ENCODE results near the gene NEDD4. TPM values are rescaled to one million over a fixed set of nuclear protein-coding genes. Genes with fewer than 3 reads are reported as not detected.

The NEDD4 gene
- total RNA-seq, 2 experiments from 2014 or later: 2.6 to 2.7 TPM

DNA sequence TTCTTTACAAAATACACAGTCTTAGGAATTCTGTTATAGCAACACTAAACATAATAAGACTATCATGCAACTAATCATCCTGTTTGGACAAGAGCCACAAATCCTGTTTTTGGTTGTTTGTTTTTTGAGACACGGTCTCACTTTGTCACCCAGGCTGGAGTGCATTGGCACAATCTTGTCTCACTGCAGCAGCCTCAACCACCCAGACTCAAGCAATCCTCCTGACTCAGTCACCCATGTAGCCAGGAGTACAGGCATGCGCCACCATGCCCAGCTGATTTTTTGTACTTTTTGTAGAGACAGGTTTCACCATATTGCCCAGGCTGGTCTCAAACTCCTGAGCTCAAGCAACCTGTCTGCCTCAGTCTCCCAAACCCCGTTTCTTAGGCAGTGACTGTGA lies 28.3 kb downstream of the NEDD4 start:
- Mint-ChIP-seq H3K9me3 (no peaks in the 10 kb centered on the region), H3K4me1 (ENCODE audit: low read depth) (no peaks in the 10 kb centered on the region), H3K27ac (no peak overlapping the region), H3K27me3 (no peaks in the 10 kb centered on the region), H3K4me3 (no peak overlapping the region), H3K36me3 (ENCODE audit: low read depth) (peaks cover 7% of the 10 kb centered on the region)
- DNase-seq (no peak), ATAC-seq (ENCODE audit: poor library complexity) (no peak)
- Histone ChIP-seq H3K4me3 (ENCODE audit: low read length) (no peak overlapping the region), H3K9me3 (ENCODE audit: control insufficient read depth in 1 of 2, insufficient read depth in 1 of 2, low read length in 2 of 2) (no peaks in the 10 kb centered on the region), H3K4me1 (ENCODE audit: insufficient read depth, low read length) (no peaks in the 10 kb centered on the region), H3K27ac (ENCODE audit: low read depth in 1 of 2, low read length in 2 of 2) (no peak overlapping the region), H3K27me3 (ENCODE audit: control insufficient read depth in 1 of 2, insufficient read depth in 2 of 2, low read length in 2 of 2) (no peaks in the 10 kb centered on the region), H3K36me3 (ENCODE audit: insufficient read depth, low read length) (no peaks in the 10 kb centered on the region)
- CTCF ChIA-PET: no interaction called here
- TF ChIP-seq, protein P1, sequence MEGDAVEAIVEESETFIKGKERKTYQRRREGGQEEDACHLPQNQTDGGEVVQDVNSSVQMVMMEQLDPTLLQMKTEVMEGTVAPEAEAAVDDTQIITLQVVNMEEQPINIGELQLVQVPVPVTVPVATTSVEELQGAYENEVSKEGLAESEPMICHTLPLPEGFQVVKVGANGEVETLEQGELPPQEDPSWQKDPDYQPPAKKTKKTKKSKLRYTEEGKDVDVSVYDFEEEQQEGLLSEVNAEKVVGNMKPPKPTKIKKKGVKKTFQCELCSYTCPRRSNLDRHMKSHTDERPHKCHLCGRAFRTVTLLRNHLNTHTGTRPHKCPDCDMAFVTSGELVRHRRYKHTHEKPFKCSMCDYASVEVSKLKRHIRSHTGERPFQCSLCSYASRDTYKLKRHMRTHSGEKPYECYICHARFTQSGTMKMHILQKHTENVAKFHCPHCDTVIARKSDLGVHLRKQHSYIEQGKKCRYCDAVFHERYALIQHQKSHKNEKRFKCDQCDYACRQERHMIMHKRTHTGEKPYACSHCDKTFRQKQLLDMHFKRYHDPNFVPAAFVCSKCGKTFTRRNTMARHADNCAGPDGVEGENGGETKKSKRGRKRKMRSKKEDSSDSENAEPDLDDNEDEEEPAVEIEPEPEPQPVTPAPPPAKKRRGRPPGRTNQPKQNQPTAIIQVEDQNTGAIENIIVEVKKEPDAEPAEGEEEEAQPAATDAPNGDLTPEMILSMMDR (IDR thresholded peaks at IDR 0.05): no peak
- intact Hi-C loops (cut with DNase I, micrococcal nuclease): no loop called here
- POLR2A ChIA-PET: no interaction called here

DNA sequence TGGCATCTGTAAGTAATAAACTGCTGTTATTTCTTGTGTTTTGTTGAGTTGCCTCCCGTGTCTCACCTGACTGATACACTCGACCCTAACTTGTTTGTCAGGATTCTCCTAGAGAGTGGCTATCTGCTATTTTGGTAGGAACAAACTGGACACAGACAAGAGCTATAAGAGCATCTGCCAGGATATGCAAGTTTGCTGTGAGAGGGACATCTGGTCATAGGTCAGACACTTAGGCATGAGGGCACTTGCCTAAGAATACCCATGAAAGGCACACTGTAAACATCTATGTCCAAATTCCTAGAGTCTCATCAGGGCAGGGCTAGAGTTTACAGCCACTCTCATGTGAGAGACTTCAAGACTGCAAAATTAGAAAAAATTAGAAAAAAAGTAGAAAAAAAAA lies 32.5 kb downstream of the NEDD4 start:
- ATAC-seq (ENCODE audit: poor library complexity) (no peak), DNase-seq (no peak)
- no peaks in the 10 kb centered on the region for H3K27me3 Mint-ChIP-seq
- H3K9me3 Mint-ChIP-seq: no peaks in the 10 kb centered on the region
- H3K36me3 Mint-ChIP-seq (ENCODE audit: low read depth): peaks cover 7% of the 10 kb centered on the region
- no peak overlapping the region for H3K27ac ChIP-seq (ENCODE audit: low read depth in 1 of 2, low read length in 2 of 2)
- intact Hi-C loops (cut with DNase I, micrococcal nuclease): no loop called here
- H3K27me3 ChIP-seq (ENCODE audit: control insufficient read depth in 1 of 2, insufficient read depth in 2 of 2, low read length in 2 of 2): no peaks in the 10 kb centered on the region
- TF ChIP-seq, protein P1 (IDR thresholded peaks at IDR 0.05): no peak
- H3K4me3 Mint-ChIP-seq: no peak overlapping the region
- H3K4me1 Mint-ChIP-seq (ENCODE audit: low read depth): no peaks in the 10 kb centered on the region
- H3K9me3 ChIP-seq (ENCODE audit: control insufficient read depth in 1 of 2, insufficient read depth in 1 of 2, low read length in 2 of 2): no peaks in the 10 kb centered on the region
- H3K27ac Mint-ChIP-seq: no peak overlapping the region
- no peaks in the 10 kb centered on the region for H3K36me3 ChIP-seq (ENCODE audit: insufficient read depth, low read length)
- no peaks in the 10 kb centered on the region for H3K4me1 ChIP-seq (ENCODE audit: insufficient read depth, low read length)
- no peak overlapping the region for H3K4me3 ChIP-seq (ENCODE audit: low read length)
- ChIA-PET CTCF (no interaction called here), POLR2A (no interaction called here)

DNA sequence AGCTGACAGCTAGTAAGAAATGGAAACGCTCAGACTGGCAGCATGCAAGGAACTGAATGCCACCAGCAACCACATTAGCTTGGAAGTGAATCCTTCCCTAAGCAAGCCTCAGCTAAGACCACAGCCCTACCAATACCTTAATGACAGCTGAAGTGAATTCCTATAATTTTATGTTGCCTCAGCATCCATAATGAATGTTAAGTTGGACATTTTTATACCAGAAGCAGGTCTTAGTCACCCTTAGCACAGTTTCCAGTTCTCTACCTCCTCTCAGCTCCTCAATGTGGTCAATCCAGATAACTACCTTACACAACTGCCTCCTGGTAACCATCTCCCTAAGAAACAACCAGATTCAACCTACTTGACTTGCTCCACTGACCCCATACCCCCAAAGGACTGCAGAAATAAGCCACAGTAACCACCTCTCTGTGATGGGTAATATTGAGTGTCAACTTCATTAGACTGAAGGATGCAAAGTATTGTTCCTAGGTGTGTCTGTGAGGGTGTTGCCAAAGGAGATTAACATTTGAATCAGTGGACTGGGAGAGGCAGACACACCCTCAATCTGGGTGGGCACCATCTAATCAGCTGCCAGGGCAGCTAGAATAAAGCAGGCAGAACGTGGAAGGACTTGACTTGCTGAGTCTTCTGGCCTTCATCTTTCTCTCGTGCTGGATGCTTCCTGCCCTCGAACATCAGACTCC lies 33.5 kb downstream of the NEDD4 start:
- TF ChIP-seq, protein P1 (IDR thresholded peaks at IDR 0.05): no peak
- POLR2A ChIA-PET: no interaction called here
- CTCF ChIA-PET: no interaction called here
- DNase-seq (no peak), ATAC-seq (ENCODE audit: poor library complexity) (no peak)
- Mint-ChIP-seq H3K27me3 (no peaks in the 10 kb centered on the region), H3K9me3 (no peaks in the 10 kb centered on the region), H3K36me3 (ENCODE audit: low read depth) (peaks cover 2% of the 10 kb centered on the region), H3K4me1 (ENCODE audit: low read depth) (no peaks in the 10 kb centered on the region), H3K4me3 (no peak overlapping the region), H3K27ac (no peak overlapping the region)
- Histone ChIP-seq H3K36me3 (ENCODE audit: insufficient read depth, low read length) (no peaks in the 10 kb centered on the region), H3K4me3 (ENCODE audit: low read length) (no peak overlapping the region), H3K27me3 (ENCODE audit: control insufficient read depth in 1 of 2, insufficient read depth in 2 of 2, low read length in 2 of 2) (no peaks in the 10 kb centered on the region), H3K4me1 (ENCODE audit: insufficient read depth, low read length) (no peaks in the 10 kb centered on the region), H3K27ac (ENCODE audit: low read depth in 1 of 2, low read length in 2 of 2) (no peak overlapping the region), H3K9me3 (ENCODE audit: control insufficient read depth in 1 of 2, insufficient read depth in 1 of 2, low read length in 2 of 2) (no peaks in the 10 kb centered on the region)
- intact Hi-C loops (cut with DNase I, micrococcal nuclease): no loop called here

All from CD4-positive, alpha-beta T cell (primary cell).